Measurements from ENCODE around the gene NPTX2. TPM values are rescaled to one million over a fixed set of nuclear protein-coding genes. Genes with fewer than 3 reads are reported as not detected.

Gene NPTX2
- total RNA-seq, 2 experiments from 2014 or later = not detected

DNA sequence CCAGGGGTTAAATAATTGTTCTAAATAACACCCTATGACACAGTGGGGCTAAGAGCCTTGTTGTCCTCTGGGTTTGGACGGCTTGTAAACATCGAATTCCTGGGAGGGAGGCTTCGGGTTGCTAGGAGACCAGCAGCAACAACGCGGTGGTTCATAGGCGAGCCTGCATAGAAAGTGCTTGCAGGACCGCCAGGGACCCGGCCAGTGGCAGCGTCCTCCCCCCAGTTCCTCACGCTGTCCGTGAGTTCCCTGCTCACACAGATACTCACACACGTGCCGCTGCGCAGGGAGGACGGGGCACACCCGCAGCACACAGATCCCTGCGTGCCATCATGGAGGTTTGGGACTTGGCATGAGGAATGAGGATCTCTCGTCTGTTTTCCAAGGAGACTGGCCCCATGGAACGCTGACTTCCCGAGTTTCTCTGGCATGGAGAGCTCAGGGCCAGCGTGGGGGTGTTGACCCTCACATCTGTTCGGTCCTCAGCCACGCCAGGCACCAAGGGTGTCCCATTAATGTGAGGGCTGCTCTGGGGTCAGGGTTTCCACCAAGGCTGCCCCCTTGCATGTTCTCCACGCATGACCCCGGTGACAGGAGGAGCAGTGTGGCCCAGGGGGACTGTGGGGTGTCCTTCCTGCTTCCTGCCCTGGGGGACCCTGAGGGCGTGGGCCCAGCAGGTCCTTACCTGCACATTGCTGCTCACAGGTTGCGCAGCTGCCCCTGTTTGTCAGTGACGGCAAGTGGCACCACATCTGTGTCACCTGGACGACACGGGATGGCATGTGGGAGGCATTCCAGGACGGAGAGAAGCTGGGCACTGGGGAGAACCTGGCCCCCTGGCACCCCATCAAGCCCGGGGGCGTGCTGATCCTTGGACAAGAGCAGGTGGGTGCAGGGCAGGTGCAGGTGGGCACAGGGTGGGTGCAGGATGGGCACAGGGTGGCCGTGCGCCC, 9.7 kb downstream of the NPTX2 start:
- POLR2A ChIA-PET = no interaction called here
- H3K27ac Mint-ChIP-seq = no peak overlapping the region
- H3K27me3 Mint-ChIP-seq = no peaks in the 10 kb centered on the region
- H3K4me3 Mint-ChIP-seq = no peak overlapping the region
- DNase-seq (no peak), ATAC-seq (ENCODE audit: low read depth) (no peak)
- no peaks in the 10 kb centered on the region for H3K9me3 Mint-ChIP-seq
- no peaks in the 10 kb centered on the region for H3K36me3 Mint-ChIP-seq
- no peaks in the 10 kb centered on the region for H3K4me1 Mint-ChIP-seq

DNA sequence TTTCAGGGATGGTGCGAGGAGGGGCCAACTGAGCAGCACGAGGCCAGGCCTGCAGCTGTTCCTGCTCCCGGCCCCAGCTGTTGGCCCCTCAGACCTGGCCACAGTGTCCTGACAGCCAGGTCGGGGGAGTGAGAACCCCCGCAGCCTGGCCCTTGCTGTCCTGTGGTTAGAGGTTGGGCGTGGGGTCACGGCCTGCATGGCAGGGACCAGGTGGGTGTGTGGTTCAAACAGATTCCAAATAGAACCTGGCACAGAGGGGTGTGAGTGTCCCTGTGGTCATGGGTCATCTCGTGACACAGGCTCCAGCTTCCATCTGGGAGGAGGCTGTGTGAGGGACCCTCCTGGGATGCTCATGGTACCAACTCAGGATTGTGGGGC, 10.3 kb downstream of the NPTX2 start:
- ATAC-seq (ENCODE audit: low read depth) (no peak), DNase-seq (no peak)
- POLR2A ChIA-PET = no interaction called here
- Mint-ChIP-seq H3K36me3 (no peaks in the 10 kb centered on the region), H3K27ac (no peak overlapping the region), H3K9me3 (peaks cover 2% of the 10 kb centered on the region), H3K27me3 (no peaks in the 10 kb centered on the region), H3K4me3 (no peak overlapping the region), H3K4me1 (no peaks in the 10 kb centered on the region)

GRCh38 chr7:98628418-98628817, 11.3 kb downstream of the NPTX2 start:
- Mint-ChIP-seq H3K9me3 (peaks cover 2% of the 10 kb centered on the region), H3K4me3 (no peak overlapping the region), H3K36me3 (no peaks in the 10 kb centered on the region), H3K27me3 (no peaks in the 10 kb centered on the region), H3K4me1 (no peaks in the 10 kb centered on the region), H3K27ac (no peak overlapping the region)
- POLR2A ChIA-PET = no interaction called here
- DNase-seq (no peak), ATAC-seq (ENCODE audit: low read depth) (no peak)

- Mint-ChIP-seq H3K4me1 (no peaks in the 10 kb centered on the region), H3K27ac (no peak overlapping the region), H3K9me3 (peaks cover 2% of the 10 kb centered on the region), H3K27me3 (no peaks in the 10 kb centered on the region), H3K4me3 (no peak overlapping the region), H3K36me3 (no peaks in the 10 kb centered on the region)
- ATAC-seq (ENCODE audit: low read depth) (no peak), DNase-seq (no peak)
- POLR2A ChIA-PET = no interaction called here
Observed at GRCh38 chr7:98629001-98629431, 11.9 kb downstream of the NPTX2 start.

GRCh38 chr7:98630149-98630548, 13.1 kb downstream of the NPTX2 start:
- DNase-seq = no peak
- no peaks in the 10 kb centered on the region for H3K27me3 Mint-ChIP-seq
- no peaks in the 10 kb centered on the region for H3K4me1 Mint-ChIP-seq
- peaks cover 2% of the 10 kb centered on the region for H3K9me3 Mint-ChIP-seq
- no peak overlapping the region for H3K4me3 Mint-ChIP-seq
- no peak for ATAC-seq (ENCODE audit: low read depth)
- no peak overlapping the region for H3K27ac Mint-ChIP-seq
- POLR2A ChIA-PET = no interaction called here
- no peaks in the 10 kb centered on the region for H3K36me3 Mint-ChIP-seq

DNA sequence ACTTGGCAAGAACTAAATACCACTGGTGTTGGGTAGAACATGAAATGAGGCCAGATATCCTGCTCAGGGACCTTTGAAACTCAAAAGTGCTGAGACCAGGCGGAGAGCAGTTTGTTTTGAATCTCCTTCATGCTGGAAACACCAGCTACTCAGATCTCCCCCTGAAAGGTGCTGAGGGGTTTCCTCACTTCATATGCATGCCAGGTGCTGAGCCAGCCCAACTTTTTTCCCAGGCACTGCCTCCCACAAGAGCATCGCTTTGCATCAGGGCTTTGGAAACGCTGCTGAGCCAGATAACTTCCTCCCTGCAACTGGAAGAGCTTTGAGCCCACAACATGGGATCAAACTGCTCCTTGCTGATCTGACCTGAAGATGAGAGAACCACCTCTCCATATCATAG, 13.7 kb downstream of the NPTX2 start:
- H3K27ac Mint-ChIP-seq = no peak overlapping the region
- DNase-seq (no peak), ATAC-seq (ENCODE audit: low read depth) (no peak)
- no peaks in the 10 kb centered on the region for H3K36me3 Mint-ChIP-seq
- peaks cover 2% of the 10 kb centered on the region for H3K9me3 Mint-ChIP-seq
- H3K4me3 Mint-ChIP-seq = no peak overlapping the region
- H3K27me3 Mint-ChIP-seq = no peaks in the 10 kb centered on the region
- POLR2A ChIA-PET = no interaction called here
- no peaks in the 10 kb centered on the region for H3K4me1 Mint-ChIP-seq

GRCh38 chr7:98638853-98639252, 21.8 kb downstream of the NPTX2 start:
- Mint-ChIP-seq H3K27me3 (peaks cover 2% of the 10 kb centered on the region), H3K9me3 (peaks cover 8% of the 10 kb centered on the region), H3K27ac (peak overlapping the region; percentile 52), H3K36me3 (no peaks in the 10 kb centered on the region), H3K4me1 (no peaks in the 10 kb centered on the region), H3K4me3 (no peak overlapping the region)
- DNase-seq (no peak), ATAC-seq (ENCODE audit: low read depth) (no peak)
- POLR2A ChIA-PET = no interaction called here

DNA sequence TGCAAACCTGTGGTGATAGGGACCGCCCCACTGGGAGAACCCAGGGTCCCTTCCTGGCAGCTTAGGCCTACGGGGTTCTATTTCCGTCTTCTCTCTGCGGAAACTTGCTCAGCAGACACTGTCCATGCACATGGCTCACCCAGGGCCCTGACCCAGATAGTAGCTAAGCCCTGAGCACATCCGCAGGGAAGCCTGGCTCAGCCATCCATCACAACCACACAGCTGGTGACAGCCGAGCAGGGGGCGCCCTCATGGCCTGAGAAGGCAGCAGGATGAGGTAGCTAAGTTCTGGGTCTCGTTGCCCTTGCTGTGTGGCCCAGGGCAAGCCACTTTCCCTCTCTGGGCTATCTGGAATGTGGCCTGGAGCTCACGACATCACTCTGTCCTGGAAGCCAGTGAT, 23.3 kb downstream of the NPTX2 start:
- no peak overlapping the region for H3K27ac Mint-ChIP-seq
- DNase-seq (no peak), ATAC-seq (ENCODE audit: low read depth) (no peak)
- H3K36me3 Mint-ChIP-seq = no peaks in the 10 kb centered on the region
- no peaks in the 10 kb centered on the region for H3K4me1 Mint-ChIP-seq
- no peak overlapping the region for H3K4me3 Mint-ChIP-seq
- peaks cover 2% of the 10 kb centered on the region for H3K27me3 Mint-ChIP-seq
- POLR2A ChIA-PET = no interaction called here
- H3K9me3 Mint-ChIP-seq = peaks cover 8% of the 10 kb centered on the region

DNA sequence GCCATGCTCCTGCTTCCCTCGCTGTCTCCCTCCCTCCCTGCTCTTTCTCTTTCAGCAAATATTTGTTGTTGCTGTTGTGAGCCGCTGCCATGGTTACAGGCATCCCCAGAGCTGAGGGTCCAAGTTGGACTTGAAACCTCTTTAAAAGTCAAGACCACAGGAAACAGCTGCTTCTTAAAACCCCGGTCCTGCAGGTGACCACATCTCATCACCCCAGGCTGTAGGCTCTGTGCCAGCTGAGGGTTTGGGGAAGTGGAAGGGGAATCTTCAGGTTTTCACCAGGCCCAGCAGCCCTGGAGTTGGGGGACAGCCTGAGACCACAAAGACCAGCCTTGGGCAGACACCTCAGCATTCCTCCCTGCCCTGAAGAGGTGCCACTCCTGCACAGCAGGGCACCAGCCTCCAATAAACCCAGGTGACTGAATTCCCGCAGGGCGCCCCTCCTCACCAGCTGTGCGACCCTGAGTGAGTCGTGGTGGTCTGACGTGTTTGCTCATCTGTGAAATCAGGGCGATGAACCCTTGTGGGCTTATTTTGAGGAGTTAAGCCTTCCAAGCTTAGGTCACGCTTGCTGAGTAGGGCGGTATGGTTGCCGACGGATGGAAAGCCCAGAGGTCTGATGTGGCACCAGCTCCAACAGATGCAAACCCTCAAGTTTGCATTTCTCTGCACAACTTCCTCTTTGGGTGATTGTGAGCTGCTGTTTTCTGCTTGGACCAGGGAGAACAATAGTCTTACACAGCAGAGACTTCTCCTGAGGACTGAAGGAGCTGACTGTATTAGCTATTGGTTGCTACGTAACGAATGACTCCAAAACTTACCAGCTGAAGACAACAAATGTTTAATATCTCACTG, 24.8 kb downstream of the NPTX2 start:
- no peaks in the 10 kb centered on the region for H3K4me1 Mint-ChIP-seq
- H3K36me3 Mint-ChIP-seq = no peaks in the 10 kb centered on the region
- no peak for ATAC-seq (ENCODE audit: low read depth)
- no peak overlapping the region for H3K27ac Mint-ChIP-seq
- H3K27me3 Mint-ChIP-seq = peaks cover 2% of the 10 kb centered on the region
- H3K9me3 Mint-ChIP-seq = peaks cover 8% of the 10 kb centered on the region
- DNase-seq = no peak
- no peak overlapping the region for H3K4me3 Mint-ChIP-seq
- POLR2A ChIA-PET = no interaction called here

DNA sequence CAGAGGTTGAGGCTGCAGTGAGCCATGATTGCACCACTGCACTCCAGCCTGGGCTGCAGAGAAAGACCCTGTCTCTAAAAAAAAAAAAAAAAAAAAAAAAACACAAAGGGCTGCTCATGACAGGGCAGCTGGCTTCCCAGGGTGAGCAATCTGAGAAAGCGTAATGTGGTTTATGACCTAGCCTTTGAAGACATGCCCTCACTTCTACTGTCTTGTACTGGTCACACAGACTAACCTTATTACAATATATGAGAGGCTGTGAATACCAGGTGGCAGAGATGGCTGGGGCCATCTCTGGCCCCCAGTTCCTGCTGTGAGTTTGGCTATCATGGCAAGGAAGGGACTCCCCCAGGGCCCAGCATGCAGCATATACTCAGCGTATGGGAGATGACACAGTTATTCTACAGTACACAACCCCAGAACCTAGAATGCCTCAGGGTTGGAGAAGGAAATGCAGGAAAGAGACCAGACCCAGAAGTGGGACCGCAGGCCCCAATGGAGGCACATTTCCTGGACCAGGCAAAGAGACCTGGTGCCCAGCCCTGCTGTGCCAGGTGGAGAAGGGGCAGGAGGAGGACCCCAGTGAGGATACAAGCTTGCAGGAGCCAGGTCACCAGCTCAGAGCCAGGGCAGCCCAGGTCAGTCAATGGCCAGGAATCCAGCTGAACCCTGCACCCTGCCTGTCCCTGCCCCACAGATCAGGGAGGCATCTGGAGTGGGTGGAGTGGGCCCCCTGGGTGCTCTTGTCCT, 26.3 kb downstream of the NPTX2 start:
- Mint-ChIP-seq H3K27ac (no peak overlapping the region), H3K27me3 (peaks cover 2% of the 10 kb centered on the region), H3K36me3 (no peaks in the 10 kb centered on the region), H3K4me1 (no peaks in the 10 kb centered on the region), H3K9me3 (peaks cover 5% of the 10 kb centered on the region), H3K4me3 (no peak overlapping the region)
- no peak for ATAC-seq (ENCODE audit: low read depth)
- DNase-seq = no peak
- POLR2A ChIA-PET = no interaction called here

GRCh38 chr7:98646465-98646864, 29.4 kb downstream of the NPTX2 start:
- no peak for DNase-seq
- Mint-ChIP-seq H3K4me3 (no peak overlapping the region), H3K36me3 (no peaks in the 10 kb centered on the region), H3K4me1 (no peaks in the 10 kb centered on the region), H3K27ac (no peak overlapping the region), H3K9me3 (peaks cover 2% of the 10 kb centered on the region), H3K27me3 (no peaks in the 10 kb centered on the region)
- POLR2A ChIA-PET = no interaction called here
- no peak for ATAC-seq (ENCODE audit: low read depth)

DNA sequence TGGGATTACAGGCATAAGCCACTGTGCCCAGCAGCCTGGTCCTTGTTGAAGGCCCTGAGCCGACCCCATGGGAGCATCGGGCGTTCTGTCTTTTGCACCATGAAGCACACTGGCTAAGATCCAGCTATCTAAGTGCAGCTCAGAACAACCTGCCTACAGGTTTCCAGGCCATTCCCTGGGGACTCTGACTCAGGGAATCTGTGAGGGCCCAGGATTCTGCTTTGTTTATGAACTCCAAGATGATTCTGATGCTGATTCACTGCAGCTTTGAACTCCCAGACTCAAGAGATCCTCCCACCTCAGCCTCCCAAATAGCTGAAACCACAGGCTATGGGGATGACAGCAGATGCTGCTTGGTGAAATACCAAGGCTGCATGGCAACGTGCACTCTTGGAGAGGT, 30.2 kb downstream of the NPTX2 start:
- Mint-ChIP-seq H3K9me3 (peaks cover 2% of the 10 kb centered on the region), H3K4me1 (no peaks in the 10 kb centered on the region), H3K27me3 (no peaks in the 10 kb centered on the region), H3K27ac (no peak overlapping the region), H3K4me3 (no peak overlapping the region), H3K36me3 (no peaks in the 10 kb centered on the region)
- ATAC-seq (ENCODE audit: low read depth) = no peak
- DNase-seq = no peak
- POLR2A ChIA-PET = no interaction called here

GRCh38 chr7:98651760-98652159, 34.7 kb downstream of the NPTX2 start:
- Mint-ChIP-seq H3K9me3 (peaks cover 2% of the 10 kb centered on the region), H3K4me1 (no peaks in the 10 kb centered on the region), H3K4me3 (no peak overlapping the region), H3K27ac (no peak overlapping the region), H3K36me3 (no peaks in the 10 kb centered on the region), H3K27me3 (no peaks in the 10 kb centered on the region)
- POLR2A ChIA-PET = no interaction called here
- no peak for ATAC-seq (ENCODE audit: low read depth)
- DNase-seq = no peak

Measured in activated naive CD8-positive, alpha-beta T cell treated with anti-CD3 and anti-CD28 coated beads, Interleukin-2, amount 10 ng/mL, durations not matched to agents 7 days and 5 days (primary cell).